GM18517 (cell line): ENCODE data around the gene FECH.

Experiments used
- ATAC-seq: cut with Tn5 transposase; IDR thresholded peaks from one replicate; pipeline ENCODE4 v1.9.1; 2021; ENCODE audit warnings: mild to moderate bottlenecking, moderate library complexity; ENCODE audit not compliant: unreplicated experiment

FECH gene

GRCh38 chr18:57583297-57583835 lies 3.1 kb downstream of the FECH start:
- ATAC-seq, result no peak

- peak; percentile 87 for ATAC-seq
Measured at GRCh38 chr18:57581301-57581934, 5.1 kb downstream of the FECH start.

- ATAC-seq, result no peak
Measured at GRCh38 chr18:57579934-57580333, 6.6 kb downstream of the FECH start.

- no peak for ATAC-seq
Measured at GRCh38 chr18:57576316-57576715, 10.2 kb downstream of the FECH start.

GRCh38 chr18:57575542-57575941 lies 11.0 kb downstream of the FECH start:
- no peak for ATAC-seq

GRCh38 chr18:57574866-57575265 lies 11.6 kb downstream of the FECH start:
- no peak for ATAC-seq

- no peak for ATAC-seq
Measured at GRCh38 chr18:57570162-57570561, 16.3 kb downstream of the FECH start.

GRCh38 chr18:57569133-57569532 lies 17.4 kb downstream of the FECH start:
- no peak for ATAC-seq

- ATAC-seq, result peak; percentile 59
Measured at GRCh38 chr18:57561728-57562423, 24.6 kb downstream of the FECH start.

- ATAC-seq, result no peak
Measured at GRCh38 chr18:57561261-57561660, 25.2 kb downstream of the FECH start.

GRCh38 chr18:57559314-57559713 lies 27.2 kb downstream of the FECH start:
- ATAC-seq, result no peak

- no peak for ATAC-seq
Measured at GRCh38 chr18:57555134-57555533, 31.4 kb downstream of the FECH start.

- ATAC-seq, result no peak
Measured at GRCh38 chr18:57550510-57550909, 36.0 kb downstream of the FECH start.

GRCh38 chr18:57547260-57547659 lies 39.2 kb downstream of the FECH start:
- no peak for ATAC-seq

GRCh38 chr18:57544936-57545660 lies 41.4 kb downstream of the FECH start:
- peak; percentile 71 for ATAC-seq

- ATAC-seq, result no peak
Measured at GRCh38 chr18:57543560-57543959, 42.9 kb downstream of the FECH start.

- ATAC-seq, result no peak
Measured at GRCh38 chr18:57542812-57543427, 43.6 kb downstream of the FECH start.

GRCh38 chr18:57542126-57542525 lies 44.4 kb downstream of the FECH start:
- no peak for ATAC-seq

GRCh38 chr18:57539702-57540101 lies 46.8 kb downstream of the FECH start:
- no peak for ATAC-seq

- ATAC-seq, result no peak
Measured at GRCh38 chr18:57538614-57539013, 47.9 kb downstream of the FECH start.

GRCh38 chr18:57534511-57534909 lies 52.0 kb downstream of the FECH start:
- ATAC-seq, result no peak
